Iris pigment epithelial cell (primary cell): Measurements from ENCODE around the gene AFF3.
A peak's percentile ranks its signal among the peaks of the same experiment; 100 is the strongest.

ENCODE experiments used
- DNase-seq: peaks from one replicate; pipeline ENCODE4 v3.0.0-alpha.2; 2011; ENCODE audit warnings: low read depth

AFF3 gene

DNA sequence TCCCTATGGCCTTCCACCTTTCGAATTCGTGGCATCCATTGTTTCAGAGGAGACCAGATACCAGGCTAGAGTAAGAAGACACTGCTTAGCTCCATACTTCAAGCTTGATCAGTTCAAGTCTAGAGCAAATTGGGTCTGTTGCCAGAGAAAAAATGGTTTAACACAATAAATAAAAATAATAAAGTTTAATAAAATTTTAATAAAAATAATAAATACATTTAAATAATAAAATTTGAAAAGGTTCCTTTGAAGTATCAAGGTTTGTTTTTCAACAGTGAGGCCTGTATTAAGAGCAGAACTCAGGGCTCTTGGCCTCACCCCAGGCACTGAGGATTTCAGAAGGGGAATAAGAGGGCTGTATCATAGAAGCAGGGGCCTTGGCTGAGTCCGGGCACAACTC, 547.0 kb downstream of the AFF3 start:
- no peak for DNase-seq

DNA sequence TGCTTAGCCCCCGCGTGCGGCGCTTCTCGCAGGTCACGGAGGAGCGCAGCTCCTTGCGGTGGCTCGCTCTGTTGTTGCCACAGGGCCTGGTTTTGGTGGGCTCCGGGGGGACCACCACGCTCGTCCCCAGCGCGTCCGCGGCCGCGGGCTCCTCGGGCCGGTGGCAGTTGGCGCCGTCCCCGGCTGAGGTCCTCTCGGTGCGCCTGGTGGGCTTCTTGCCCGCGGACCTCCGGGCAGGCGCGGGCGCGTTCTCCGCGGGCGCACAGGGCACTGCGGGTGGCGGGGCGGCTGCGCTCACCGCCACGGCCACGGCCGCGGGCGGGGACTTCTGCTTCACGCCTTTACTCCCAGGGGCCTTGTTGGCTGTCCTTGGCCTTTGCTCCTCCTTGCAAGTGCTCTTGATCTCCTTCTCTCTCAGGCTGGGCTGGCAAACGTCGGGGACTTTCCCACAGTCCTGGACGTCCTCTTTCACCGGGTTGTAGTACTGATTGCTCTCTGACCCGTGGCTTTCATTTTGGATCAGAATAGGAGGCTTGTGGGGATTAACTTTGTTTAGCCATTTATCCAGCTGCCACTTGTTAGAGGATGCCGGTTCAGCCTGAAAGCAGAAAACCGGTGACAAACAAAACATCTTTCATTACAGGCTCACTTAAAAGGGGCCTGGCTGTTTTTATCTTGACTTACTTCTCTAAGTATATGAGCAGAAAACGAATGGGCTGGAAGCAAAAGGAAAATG, 548.5 kb downstream of the AFF3 start:
- no peak for DNase-seq

DNA sequence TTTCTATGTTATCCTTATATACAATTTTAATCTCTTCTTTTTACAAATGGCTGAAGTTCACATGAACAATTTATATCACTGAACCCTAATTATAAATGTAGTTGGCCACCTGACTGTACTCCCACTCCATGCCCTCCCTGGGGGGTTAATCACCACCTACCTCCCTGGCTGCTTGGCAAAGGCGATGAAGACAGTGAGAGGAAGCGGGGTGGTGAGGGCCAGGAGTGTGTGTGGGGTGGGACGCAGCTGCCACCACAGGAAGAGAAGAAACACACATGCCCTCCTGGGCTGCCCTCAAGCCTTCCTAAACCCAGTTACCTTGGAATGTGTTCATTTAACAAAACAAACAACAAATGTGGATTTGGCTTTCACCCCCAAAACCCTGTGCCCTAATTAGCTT, 565.6 kb downstream of the AFF3 start:
- no peak for DNase-seq

DNA sequence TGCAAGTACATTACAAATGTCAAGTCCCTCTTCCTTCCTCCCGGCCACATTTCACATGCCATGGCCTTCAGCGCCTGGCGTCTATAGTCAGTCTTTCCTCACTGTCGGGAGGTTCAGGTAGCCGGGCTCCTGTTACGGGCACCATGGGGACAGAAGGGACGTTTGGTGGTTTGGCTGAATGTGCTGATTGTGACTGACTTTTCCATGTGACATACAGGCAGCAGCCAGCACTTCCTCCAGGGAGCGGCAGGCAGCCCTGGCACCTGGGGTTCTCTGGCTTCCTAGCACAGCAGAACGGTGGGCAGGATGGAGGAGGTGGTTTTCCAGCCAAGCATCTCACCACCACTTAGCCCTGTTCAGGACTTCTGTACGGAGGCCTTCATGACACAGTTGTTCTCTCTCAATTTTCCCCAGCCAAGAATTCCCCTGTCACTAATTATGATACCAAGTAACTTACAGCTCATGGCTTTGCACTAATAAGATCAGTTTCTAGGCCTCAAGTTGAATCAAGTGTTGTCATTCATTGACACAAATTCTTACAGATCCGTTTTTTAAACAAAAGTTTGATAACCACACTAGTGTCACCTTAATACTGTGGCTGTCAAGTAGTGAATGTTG, 568.6 kb downstream of the AFF3 start:
- no peak for DNase-seq

DNA sequence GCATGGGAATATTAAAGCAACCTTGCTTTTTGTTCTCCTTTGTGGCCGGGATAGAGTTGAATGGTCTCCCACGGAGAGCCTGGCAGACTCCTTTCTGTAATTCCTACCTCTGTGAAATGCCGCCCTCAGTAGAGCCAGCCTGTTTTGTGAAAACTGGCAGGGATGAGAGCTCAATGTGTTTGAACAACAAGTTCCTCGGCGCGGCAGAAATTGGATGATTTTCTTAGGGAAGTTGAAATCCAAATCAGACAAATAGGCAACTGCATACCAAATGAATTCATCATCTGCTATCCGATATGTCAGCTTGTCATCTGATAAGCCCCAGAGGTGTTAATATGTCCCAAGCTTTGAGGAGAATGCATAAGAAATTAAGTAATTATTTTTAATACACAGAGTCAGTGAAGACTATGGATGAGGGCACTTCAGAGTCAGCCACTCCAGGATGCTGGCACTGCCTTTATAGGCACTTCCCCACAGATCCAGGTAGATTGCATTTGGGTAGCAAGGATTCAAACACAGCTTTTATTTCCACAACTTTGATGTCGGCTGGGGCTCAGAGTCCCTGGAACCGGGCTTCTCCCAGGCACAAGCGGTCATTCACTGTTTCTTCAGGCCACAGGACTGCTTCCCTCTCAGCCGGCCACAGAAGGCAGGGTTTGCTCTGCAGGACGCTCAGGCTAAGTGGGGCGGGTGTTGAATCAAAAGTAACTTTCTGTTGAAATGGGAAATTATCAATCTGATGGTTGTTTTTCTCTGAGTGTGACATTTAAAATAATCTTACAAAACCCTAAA, 569.8 kb downstream of the AFF3 start:
- DNase-seq, result peak; percentile 18

DNA sequence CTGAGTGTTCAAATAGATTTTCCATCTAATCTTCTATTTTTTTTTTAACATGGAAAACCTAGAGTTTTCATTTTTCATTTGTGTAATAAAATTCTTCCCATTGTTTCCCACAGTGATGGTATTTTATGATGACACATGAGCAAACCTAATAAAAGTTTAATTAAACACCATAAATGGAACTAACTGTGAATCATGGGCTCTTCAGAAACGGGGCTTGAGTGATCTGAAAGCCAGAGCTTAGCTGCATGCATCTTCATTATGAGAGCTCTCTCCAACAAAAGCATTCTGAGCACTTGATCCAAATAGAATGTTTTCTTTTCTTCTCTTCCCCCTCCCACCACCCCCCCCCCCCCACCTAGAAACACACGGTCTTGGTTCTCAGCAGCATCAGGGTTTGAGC, 570.4 kb downstream of the AFF3 start:
- no peak for DNase-seq

DNA sequence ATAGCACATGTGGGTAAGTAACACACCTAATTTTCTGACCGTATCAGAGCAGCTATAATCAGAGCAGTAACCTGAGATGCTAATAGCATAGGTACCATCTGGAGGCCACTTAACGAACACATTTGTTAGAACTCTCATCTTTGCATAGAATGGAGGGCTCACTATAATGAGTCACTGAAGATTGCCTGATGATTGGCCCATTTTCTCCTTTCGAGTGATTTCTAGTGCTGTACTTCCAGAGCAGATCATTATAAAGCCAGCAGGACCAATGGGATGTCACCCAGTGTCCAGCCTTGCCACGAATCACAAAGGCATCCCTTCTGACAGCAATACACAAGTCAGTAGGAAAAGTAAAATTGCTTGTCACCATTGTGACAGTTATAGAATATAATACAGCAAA, 570.9 kb downstream of the AFF3 start:
- no peak for DNase-seq

DNA sequence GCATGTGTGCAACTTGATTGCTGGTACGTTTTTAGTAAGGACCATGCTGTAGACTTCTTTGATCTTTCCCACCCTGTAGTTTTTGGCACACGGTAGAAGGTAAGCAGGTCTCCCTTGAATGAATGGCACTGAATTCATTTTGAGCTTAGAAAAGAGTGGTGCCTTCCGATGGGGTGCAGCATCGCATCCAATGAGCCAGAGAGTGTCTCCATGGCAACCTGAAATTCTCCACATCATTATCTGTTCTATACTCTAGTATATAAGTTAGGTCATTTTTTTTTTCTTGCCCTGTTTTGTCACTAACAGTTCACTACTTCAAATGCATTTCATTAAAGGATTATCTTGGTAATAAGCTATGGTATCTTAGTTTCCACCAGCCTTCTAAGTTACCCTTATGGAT, 571.4 kb downstream of the AFF3 start:
- DNase-seq, result no peak

DNA sequence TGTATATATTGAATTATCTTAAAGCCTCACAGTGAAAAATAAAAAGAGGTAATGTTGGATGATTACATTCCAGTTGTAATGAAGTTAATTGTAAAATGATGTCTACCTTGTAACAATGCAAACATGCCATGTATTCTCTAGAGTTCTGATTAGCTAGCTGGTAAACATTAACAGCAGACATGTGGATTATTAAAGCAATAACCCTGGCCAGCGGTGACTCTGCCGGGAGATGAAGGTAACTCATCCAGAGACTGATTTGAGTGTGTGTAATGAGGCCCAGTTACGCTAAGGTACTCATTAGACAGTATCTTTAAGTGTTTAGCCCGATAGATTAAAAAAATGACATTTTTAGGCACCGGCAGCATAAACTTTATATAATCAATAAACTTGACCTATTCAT, 573.0 kb downstream of the AFF3 start:
- no peak for DNase-seq

DNA sequence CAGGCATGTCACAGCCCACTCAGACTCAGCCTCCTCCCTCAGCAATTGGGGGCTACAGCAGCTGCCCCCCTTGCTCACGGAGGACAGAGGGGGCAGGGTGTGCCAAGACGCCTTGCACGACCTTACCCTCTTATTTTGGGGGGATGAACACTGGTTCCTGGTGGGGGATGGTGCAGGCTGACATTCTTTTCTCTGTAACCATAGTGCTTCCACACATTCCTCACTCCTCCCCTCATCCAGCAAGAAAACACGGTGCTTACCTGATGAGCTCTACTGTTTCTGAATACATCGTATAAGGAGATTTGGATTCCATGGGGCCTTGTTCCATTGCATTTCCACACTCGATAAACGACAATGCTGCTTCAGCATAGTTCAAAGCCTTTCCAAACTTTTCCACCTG, 577.2 kb downstream of the AFF3 start:
- DNase-seq, result no peak

DNA sequence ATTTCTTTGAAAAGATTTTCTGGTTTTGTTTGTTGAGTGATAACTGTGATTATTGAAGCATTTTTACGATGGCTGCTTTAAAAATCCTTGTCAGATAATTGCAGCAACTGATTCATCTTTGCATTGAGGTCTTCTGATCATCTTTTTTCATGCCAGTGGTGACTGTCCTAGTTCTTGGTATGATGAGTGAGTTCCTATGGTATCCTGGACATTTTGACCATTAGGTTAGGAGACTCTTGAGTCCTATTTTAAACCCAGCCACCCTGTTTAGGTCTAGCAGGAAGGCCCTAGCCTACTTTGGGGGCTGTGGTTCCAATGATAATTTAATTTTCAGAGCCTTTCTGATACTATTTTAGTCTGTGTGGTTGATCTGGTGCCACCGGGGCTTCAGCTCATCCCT, 579.9 kb downstream of the AFF3 start:
- DNase-seq, result no peak

DNA sequence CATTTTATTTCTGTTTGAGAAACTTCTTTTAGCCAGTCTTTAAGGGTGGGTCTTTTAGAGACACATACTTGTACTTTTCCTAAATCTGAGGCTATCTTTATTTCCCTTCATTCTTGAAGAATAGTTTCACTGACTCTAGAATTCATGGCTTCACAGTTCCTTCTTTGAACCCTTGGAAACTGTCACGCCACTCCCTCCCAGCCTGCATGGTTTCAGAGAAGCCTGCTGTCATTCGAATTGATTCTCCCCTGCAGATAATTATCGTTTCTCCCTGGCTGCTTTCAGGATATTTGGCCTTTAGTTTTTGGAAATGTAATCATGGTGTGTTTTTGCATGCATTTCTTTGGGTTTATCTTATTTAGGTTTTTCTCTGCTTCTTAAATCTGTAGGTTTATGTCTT, 580.6 kb downstream of the AFF3 start:
- DNase-seq, result no peak

DNA sequence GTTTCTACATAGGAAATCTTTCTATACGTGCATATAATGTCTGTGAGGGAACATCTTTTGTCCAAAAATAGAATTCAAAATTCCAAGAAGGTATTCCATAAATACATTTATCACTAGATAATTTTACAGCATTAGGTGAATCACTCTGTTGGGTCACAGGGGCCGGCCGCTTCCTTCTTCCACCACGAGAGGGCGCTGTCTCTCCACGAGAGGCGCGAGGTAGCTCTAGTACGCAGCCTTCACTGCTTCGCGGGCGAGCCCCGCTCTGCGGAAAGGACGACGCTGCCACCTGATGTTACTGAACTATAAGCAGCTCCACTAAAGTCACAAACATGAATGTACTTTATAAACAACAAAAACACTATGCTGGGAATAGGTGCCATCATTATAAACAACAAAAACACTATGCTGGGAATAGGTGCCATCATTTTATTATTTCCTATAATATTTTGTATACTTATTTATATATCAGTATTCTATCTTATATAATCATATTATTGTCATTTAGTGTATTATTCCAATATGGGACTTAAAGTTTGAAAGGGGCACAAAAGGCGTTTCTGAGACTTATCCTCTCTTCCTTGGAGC, 583.2 kb downstream of the AFF3 start:
- peak; percentile 58 for DNase-seq

DNA sequence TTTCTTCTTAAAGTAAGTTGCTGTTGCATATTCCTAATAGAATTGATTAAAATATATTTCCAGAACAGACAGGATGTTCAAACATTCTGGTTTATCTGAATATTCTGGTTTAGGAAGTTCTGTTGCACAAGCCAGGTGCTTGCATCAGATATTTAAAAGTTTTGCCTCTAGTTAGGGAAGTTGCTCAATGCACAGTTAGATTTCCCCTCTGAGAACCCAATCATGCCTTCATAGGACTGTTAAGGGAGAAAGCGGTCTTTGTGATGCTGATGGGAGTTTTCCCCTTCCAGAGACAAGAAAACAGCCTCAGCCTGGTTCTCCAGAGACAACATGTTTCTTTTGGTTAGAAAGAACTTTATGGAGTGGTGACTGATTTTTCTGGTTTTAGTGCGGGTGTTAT, 587.0 kb downstream of the AFF3 start:
- DNase-seq, result no peak

DNA sequence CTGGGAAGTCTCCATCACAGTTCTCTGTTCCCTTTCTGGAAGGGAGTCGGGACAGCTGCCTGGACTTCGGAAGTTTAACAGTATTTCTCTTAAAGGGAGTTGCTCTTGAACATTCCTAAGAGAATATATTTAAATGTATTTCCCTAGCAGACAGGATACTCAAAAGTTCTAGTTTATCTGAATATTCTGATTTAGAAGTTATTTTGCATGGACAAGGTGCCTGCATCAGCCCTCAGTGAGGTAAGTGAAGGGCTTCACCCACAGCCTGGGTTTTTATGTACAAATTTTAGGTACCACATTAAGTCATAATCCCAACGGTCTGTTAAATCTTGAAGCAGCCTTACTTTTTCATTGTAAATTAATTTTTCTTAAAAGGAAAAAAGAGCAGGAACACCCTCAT, 587.5 kb downstream of the AFF3 start:
- no peak for DNase-seq

DNA sequence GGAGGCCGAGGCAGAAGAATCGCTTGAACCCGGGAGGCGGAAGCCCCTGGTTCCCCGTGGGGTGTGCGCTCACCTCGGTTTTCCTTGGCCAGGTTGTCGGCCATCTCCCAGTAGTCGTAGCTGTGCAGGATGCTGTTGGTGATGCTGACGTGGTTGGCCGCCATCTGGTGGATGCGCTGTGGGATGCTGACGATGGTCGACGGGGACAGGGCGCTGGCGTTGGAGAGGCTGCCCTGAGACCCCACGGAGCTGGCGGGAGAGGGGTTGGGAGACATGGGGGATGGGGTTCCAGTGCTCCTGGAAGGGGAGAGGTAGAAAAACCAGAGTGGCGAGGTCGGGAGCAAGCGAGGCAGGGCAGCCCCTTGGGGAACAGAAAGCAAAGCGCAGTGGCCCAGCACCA, 588.2 kb downstream of the AFF3 start:
- DNase-seq, result no peak

DNA sequence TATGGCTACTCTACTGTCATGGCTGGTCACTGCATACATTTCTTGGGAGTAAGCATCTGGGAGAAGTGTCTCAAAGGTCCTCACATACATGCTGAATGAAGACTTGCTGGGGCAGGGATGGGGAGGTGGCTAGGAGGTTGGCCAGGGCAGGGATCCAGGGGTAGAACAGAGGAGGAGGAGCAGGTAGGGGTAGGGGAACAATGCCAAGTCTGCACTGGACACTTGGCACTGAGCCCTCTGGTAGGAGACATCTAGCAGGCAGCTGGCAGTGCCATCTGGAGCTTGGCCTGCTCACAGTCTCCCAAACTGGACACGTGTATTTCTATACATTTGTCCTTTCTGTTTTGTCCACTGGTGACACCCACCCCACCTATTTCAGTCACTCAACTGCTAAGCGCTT, 589.9 kb downstream of the AFF3 start:
- DNase-seq, result no peak

DNA sequence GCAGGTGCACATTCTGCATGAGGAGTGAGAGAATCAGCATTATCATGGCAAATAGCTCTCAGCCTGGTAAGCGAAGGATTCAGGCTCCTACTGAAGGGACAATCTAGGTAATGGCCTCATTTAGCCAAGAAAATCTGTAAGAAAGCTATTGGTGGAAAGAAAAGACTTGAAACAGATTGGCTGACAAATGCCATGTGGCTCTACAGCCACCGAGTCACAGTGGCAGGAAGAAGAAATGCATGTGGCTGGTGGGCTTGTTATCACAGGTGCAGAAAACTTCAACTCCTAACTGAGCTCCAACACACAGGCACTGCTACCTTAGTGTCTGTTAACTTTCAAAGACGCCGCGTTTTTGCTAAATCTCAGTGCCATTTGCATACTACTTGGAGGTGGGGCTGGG, 592.0 kb downstream of the AFF3 start:
- DNase-seq, result no peak

DNA sequence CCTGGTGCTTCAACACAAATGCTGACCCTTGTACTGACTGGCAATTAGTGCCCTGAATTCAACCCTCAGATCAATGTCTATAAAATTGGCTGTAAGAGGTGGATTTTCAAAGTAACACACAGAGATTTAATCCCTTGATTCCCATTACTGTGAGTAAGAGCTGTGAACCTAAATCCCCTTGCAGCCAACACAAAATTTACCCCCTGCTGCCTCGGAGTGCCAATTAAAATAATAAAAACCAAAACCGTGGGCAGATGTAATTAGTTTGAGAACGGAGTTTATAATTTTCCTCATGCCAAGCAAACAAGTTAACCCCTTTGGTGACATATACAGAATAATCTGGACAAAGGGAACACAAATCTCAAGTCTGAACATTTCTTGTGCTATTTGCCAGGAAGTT, 596.8 kb downstream of the AFF3 start:
- no peak for DNase-seq

DNA sequence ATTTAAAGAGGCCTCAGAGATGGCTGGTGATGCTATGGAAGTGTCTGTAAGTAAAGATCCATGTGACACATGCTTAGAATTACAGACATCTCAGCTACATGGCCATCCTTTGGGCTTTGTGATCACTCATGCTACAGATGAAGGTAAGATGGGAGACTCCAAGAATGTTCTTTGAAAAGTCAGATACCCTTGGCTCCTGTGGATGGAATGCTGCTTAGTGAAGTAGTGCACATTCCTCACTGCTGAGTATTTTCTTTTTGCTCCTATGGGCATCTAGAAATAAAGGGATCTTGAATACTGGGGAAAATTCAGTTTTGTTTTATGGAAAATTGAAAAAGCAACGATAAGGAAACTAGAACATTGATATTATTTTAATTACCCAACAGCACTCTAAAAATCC, 597.3 kb downstream of the AFF3 start:
- peak; percentile 36 for DNase-seq

DNA sequence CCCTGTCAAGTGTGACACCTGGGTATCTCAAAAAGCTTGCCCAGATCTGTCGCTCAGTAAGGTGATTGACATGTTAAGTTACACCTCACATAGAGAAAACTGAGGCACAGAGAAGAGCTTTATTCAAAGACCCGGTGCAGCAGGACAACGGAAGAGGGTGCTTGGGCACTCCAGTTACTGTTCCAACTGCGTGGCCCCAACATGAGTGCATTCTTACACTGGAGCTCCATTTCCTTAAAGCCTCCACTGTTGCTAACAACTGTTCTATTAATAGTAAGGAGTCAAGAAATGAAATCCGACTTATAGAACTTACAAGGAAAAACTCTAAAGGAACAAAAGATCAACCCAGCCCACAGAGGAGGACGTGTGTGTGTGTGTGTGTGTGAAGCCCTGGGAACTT, 597.8 kb downstream of the AFF3 start:
- no peak for DNase-seq

DNA sequence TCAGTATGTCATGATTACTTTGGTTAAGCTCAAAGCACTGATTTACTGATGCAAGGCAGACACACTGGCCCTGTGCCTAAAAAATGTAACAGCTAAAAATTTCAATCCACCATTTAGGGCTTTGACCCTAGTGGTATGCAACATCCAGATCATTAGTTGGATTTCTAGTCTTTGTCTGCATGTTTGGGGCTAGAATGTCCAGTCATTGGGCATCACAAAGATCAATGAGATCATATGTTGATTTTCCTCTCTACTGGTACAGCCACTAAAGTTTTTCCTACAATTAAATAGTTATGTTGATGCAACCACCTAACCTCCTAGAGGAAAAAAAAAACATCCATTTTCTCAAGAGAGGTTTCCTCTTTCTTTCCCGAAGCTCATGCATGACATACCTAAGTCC, 599.1 kb downstream of the AFF3 start:
- no peak for DNase-seq

DNA sequence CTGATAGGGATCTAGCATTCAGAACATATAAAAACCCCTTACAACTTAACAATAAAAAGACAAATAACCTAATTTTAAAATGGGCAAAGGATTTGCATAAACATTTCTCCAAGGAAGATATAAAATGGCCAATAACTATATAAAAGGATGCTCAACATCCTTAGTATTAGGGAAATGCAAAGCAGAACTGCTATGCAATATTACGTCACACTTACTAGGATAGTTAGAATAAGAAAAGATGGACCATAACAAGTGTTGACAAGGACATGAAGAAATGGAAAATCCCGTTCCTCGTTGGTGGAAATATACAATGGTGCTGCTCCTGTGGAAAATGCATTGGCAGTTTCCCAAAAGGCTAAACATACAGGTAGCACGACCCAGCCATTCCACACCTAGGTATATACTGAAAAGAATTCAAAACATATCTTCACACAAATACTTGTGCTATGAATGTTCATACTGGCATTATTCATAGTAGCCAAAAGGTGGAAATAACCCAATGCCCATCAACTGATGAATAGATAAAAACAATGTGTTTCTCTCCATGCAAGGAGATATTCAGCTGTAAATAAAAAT, 604.4 kb downstream of the AFF3 start:
- DNase-seq, result no peak
